GM23248 (cell line): ENCODE results near the gene INAFM1. TPM values are rescaled to one million over a fixed set of nuclear protein-coding genes. Genes with fewer than 3 reads are reported as not detected.
"Not testable (repeated sequence)": the region's sequence is repeated elsewhere in the genome, so short reads cannot be mapped to it uniquely, and the experiment has no call there.

Experiments
- DNase-seq: peaks from one replicate; pipeline ENCODE4 v3.0.0-alpha.2; 2015
- H2AFZ ChIP-seq: fragments of 200-600 bp; sonication (generic); 2 replicates; pipeline ENCODE4 v1.6.1; 2016; ENCODE audit warnings: antibody characterized with exemption
- H3F3A ChIP-seq: fragments of 200-600 bp; sonication (generic); 2 replicates; pipeline ENCODE4 v1.6.1; 2016; ENCODE audit warnings: mild to moderate bottlenecking, antibody characterized with exemption, mixed run types; ENCODE audit not compliant: insufficient read depth
- H3K27ac ChIP-seq: fragments of 200-600 bp; sonication (generic); 2 replicates; pipeline ENCODE4 v1.5.1; 2016; ENCODE audit warnings: mild to moderate bottlenecking
- H3K27me3 ChIP-seq: fragments of 200-600 bp; sonication (generic); replicated peaks from 2 replicates; pipeline ENCODE4 v1.6.1; 2016; ENCODE audit warnings: mild to moderate bottlenecking; ENCODE audit not compliant: insufficient read depth
- H3K36me3 ChIP-seq: fragments of 200-600 bp; sonication (generic); 2 replicates; pipeline ENCODE4 v1.6.1; 2016; ENCODE audit warnings: low read depth, mild to moderate bottlenecking
- H3K4me1 ChIP-seq: fragments of 200-600 bp; sonication (generic); 2 replicates; pipeline ENCODE4 v1.6.1; 2016; ENCODE audit warnings: mild to moderate bottlenecking; ENCODE audit not compliant: insufficient read depth
- H3K4me2 ChIP-seq: fragments of 200-600 bp; sonication (generic); one replicate; pipeline ENCODE4 v1.6.1; 2016; ENCODE audit warnings: mild to moderate bottlenecking; ENCODE audit not compliant: unreplicated experiment
- H3K4me3 ChIP-seq: fragments of 200-600 bp; sonication (generic); 2 replicates; pipeline ENCODE4 v1.5.1; 2016; ENCODE audit warnings: mild to moderate bottlenecking
- H3K79me2 ChIP-seq: fragments of 200-600 bp; sonication (generic); 2 replicates; pipeline ENCODE4 v1.6.1; 2016; ENCODE audit warnings: mild to moderate bottlenecking; ENCODE audit not compliant: insufficient read depth
- H3K9ac ChIP-seq: fragments of 200-600 bp; sonication (generic); 2 replicates; pipeline ENCODE4 v1.6.1; 2016; ENCODE audit warnings: mild to moderate bottlenecking
- H3K9me2 ChIP-seq: fragments of 200-600 bp; sonication (generic); 2 replicates; pipeline ENCODE4 v1.6.1; 2016; ENCODE audit warnings: mixed run types, mild to moderate bottlenecking, moderate library complexity; ENCODE audit not compliant: insufficient read depth
- H3K9me3 ChIP-seq: fragments of 200-600 bp; sonication (generic); one replicate; pipeline ENCODE4 v1.6.1; 2017; ENCODE audit warnings: low read depth
- H4K20me1 ChIP-seq: fragments of 200-600 bp; sonication (generic); 2 replicates; pipeline ENCODE4 v1.6.0; 2016; ENCODE audit not compliant: insufficient read depth
- EZH2 ChIP-seq: fragments of 200-600 bp; sonication (generic); IDR thresholded peaks from 2 replicates; pipeline ENCODE4 v1.6.1; 2018; ENCODE audit warnings: antibody characterized with exemption, mild to moderate bottlenecking; ENCODE audit not compliant: insufficient read depth, poor library complexity, severe bottlenecking
- EZH2phosphoT487 ChIP-seq: fragments of 200-600 bp; sonication (generic); IDR thresholded peaks from 2 replicates; pipeline ENCODE4 v1.6.1; 2018; ENCODE audit warnings: antibody characterized with exemption, moderate library complexity, mild to moderate bottlenecking, low read depth; ENCODE audit not compliant: insufficient read depth
- WGBS, 2 experiments: methylation state at CpG; one replicate each; pipeline ENCODE4 v1.1.6; 2015 to 2017; ENCODE audit warnings: low lambda C conversion rate in 2 of 2, low coverage in 1 of 2; ENCODE audit errors: missing lambda C conversion rate in 2 of 2; 5-methylcytosine and 5-hydroxymethylcytosine counted together
- in situ Hi-C: fragments of 300-500 bp; cut with MboI; formaldehyde crosslinking; loops from 2 replicates; pipeline ENCODE4 v1.15.0; 2020
- polyA plus RNA-seq: library from polyadenylated mRNA; unstranded; fragments of >200 nt; fragmentation: Nextera tagmentation; extraction: Ambion mirVana; gene quantifications from 2 replicates; pipeline ENCODE4 v1.2.1, GENCODE V29; 2016
- total RNA-seq: library from RNA; depleted of rRNA; stranded (reverse); fragments of >200 nt; shearing (Covaris generic); gene quantifications from 2 replicates; pipeline ENCODE4 v1.2.3, GENCODE V29; 2014

The INAFM1 gene
- total and polyA plus RNA-seq, 2 experiments from 2014 or later: 5.2 to 14.1 TPM

DNA sequence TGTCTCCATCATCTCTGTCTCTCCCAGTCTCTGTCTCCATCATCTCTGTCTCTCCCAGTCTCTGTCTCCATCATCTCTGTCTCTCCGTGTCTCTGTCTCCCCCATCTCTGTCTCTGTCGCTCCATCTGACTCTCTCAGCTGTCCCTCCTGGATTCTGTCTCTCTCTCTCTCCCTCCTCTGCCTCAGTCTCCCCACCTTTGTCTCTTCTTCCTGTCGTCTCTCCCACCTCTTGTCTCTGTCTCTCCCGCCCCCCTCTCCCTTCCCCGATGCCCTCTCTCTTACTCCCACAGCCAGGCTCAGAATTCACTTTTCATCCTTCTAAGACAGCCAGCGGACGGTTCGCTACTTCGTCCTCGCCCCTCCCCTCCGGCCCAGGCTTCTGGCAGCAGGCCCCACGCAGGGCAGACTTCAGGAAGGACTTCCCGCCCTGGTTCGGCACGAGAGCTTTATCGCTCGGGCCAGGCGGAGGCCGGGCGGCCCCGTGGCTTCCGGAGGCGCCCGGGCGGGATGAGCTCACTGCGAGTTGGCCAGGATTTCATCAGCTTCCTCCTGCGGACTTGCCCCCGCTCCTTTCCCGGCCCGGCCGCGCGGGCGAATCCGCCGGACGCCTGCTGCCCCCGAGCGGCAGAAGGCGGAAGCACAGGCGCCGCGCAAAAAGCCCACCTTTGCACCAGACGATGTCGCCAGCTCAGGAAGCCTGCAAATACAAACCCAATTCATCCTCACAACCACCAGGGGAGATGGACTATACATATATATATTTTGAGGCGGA lies 30.7 kb upstream of the INAFM1 start:
- WGBS, 2 experiments: 1% methylated on average over 30 to 46 of the region's 46 CpGs
- Histone ChIP-seq H3K4me3 (peak overlapping the region; percentile 76), H3K9ac (peak overlapping the region; percentile 91), H3K27ac (peak overlapping the region; percentile 87), H3K36me3 (no peaks in the 10 kb centered on the region), H3K4me2 (peak overlapping the region; percentile 84), H2AFZ (peak overlapping the region; percentile 76), H3K4me1 (peaks cover 17% of the 10 kb centered on the region), H3K27me3 (no peaks in the 10 kb centered on the region), H3K9me3 (no peaks in the 10 kb centered on the region), H4K20me1 (no peaks in the 10 kb centered on the region), H3F3A (peaks cover 18% of the 10 kb centered on the region), H3K79me2 (no peaks in the 10 kb centered on the region), H3K9me2 (no peaks in the 10 kb centered on the region)
- in situ Hi-C loops: no loop called here
- TF ChIP-seq EZH2: no peak
- TF ChIP-seq EZH2phosphoT487: no peak
- DNase-seq: peak; percentile 99

GRCh38 chr19:47247308-47247990 lies 27.2 kb upstream of the INAFM1 start:
- Histone ChIP-seq H3K9me2 (no peaks in the 10 kb centered on the region), H3F3A (peaks cover 7% of the 10 kb centered on the region; the same call in 1 of the 2 replicates), H3K9ac (peak overlapping the region; percentile 60), H3K4me3 (peak overlapping the region; percentile 59), H3K79me2 (no peaks in the 10 kb centered on the region), H3K27ac (no peak overlapping the region), H3K36me3 (no peaks in the 10 kb centered on the region), H2AFZ (peak overlapping the region; percentile 88), H3K9me3 (no peaks in the 10 kb centered on the region), H3K4me2 (peak overlapping the region; percentile 75), H4K20me1 (no peaks in the 10 kb centered on the region), H3K27me3 (no peaks in the 10 kb centered on the region), H3K4me1 (0 out of 2 replicates have a peak, but pooled peaks cover 7% of the 10 kb centered on the region)
- 18 to 19% methylated on average over 25 of the region's 25 CpGs for WGBS, 2 experiments
- in situ Hi-C loops: no loop called here
- DNase-seq: peak; percentile 81
- no peak for TF ChIP-seq EZH2phosphoT487
- no peak for TF ChIP-seq EZH2

DNA sequence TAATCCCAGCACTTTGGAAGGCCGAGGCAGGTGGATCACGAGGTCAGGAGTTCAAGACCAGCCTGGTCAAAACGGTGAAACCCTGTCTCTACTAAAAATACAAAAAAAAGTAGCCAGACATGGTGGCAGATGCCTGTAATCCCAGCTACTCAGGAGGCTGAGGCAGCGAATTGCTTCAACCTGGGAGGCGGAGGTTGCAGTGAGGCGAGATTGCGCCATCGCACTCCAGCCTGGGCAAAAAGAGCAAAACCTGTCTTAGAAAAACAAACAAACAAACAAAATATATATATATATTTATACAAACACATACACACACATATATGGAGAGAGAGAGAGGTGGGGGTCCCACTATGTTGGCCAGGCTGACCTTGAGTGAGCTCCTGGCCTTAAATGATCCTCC lies 21.7 kb upstream of the INAFM1 start:
- peak overlapping the region; percentile 69 for H3K4me2 ChIP-seq
- H3K4me3 ChIP-seq, H3K27me3 ChIP-seq, in situ Hi-C loops, H3K9ac ChIP-seq, H3K36me3 ChIP-seq, H4K20me1 ChIP-seq, H3K9me3 ChIP-seq, H3K9me2 ChIP-seq, H2AFZ ChIP-seq, DNase-seq, H3K79me2 ChIP-seq: not testable (repeated sequence)
- 94 to 96% methylated on average over 8 of the region's 8 CpGs for WGBS, 2 experiments
- H3K27ac ChIP-seq: peak overlapping the region; percentile 51
- H3K4me1 ChIP-seq: peaks cover 22% of the 10 kb centered on the region
- H3F3A ChIP-seq: peaks cover 21% of the 10 kb centered on the region

- Histone ChIP-seq H2AFZ (no peak overlapping the region), H3K9me2 (no peaks in the 10 kb centered on the region), H3K4me2 (peak overlapping the region; percentile 69), H3K9ac (peak overlapping the region; percentile 1; the same call in 1 of the 2 replicates), H4K20me1 (no peaks in the 10 kb centered on the region), H3F3A (peaks cover 25% of the 10 kb centered on the region), H3K36me3 (no peaks in the 10 kb centered on the region), H3K79me2 (peaks cover 7% of the 10 kb centered on the region), H3K27me3 (no peaks in the 10 kb centered on the region), H3K9me3 (no peaks in the 10 kb centered on the region), H3K4me1 (peaks cover 27% of the 10 kb centered on the region), H3K4me3 (peak overlapping the region; percentile 23; the same call in 1 of the 2 replicates), H3K27ac (peak overlapping the region; percentile 51)
- WGBS, 2 experiments: 4 to 9% methylated on average over 3 of the region's 3 CpGs
- in situ Hi-C loops: no loop called here
- TF ChIP-seq EZH2 (no peak), EZH2phosphoT487 (no peak)
- peak; percentile 91 for DNase-seq
Measured at GRCh38 chr19:47253467-47253881, 21.2 kb upstream of the INAFM1 start.
